HG03439 (cell line): ENCODE measurements around the gene VTI1A.

ENCODE experiments used
- ATAC-seq: cut with Tn5 transposase; IDR thresholded peaks from one replicate; pipeline ENCODE4 v1.9.1; 2021; ENCODE audit warnings: mild to moderate bottlenecking, moderate library complexity; ENCODE audit not compliant: unreplicated experiment

VTI1A gene

GRCh38 chr10:112502536-112502935 is 55.5 kb downstream of the VTI1A start:
- ATAC-seq, result no peak

DNA sequence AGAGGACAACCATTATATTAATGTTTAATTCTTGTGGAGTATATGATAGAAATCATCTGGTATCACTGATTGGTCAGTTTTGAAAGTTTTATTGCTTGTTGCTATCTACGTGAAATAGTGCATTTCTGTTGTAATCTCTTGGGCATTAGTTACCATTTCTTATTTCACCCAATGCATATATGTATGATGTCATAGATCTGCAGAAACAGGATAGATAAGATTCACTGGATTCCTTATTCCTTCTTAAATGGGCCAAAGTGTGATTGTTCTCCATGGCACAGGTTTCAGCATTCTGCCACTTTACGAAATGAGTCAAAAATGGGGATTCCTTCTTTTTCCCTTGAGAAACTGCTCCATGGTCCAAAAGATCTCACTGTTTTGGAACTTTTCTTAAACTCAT is 56.6 kb downstream of the VTI1A start:
- ATAC-seq, result no peak

- no peak for ATAC-seq
Measured at GRCh38 chr10:112507046-112507445, 60.0 kb downstream of the VTI1A start.

DNA sequence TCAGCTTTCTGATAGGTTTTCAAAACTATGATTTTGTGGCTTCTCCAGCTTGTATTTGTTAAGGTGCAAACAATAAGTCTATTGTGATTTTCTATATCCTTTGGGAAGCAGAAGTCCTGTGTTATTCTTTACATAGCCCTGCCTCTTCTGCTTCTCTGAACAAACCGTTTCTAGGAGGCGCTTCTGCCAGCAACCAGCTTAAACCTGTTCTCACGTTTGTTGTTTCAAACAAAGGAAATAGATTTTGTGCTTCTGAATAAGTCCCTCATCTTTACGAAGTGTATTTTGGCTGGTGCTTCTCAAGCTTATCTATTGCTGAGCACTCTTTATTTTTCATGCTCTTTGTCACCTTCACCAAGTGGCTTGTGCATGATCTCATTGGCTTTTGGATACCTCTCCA is 61.0 kb downstream of the VTI1A start:
- ATAC-seq, result no peak

GRCh38 chr10:112509558-112510291 is 62.7 kb downstream of the VTI1A start:
- no peak for ATAC-seq

DNA sequence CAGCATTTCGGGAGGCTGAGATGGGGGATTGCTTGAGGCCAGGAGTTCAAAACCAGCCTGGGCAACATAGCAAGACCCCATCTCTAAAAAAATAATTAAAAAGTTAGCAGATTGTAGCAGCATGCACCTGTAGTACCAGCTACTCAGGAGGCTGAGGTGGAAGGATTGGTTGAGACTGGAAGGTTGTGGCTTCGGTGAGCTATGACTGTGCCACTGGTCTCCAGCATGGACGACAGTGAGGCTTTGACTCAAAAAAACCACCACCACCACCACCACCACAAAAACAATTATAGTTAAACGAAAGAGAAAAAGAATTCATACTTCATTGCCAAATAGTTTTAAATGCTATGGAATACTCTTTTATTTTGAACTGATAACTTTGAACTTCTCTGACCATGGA is 63.4 kb downstream of the VTI1A start:
- ATAC-seq, result no peak

GRCh38 chr10:112512294-112512693 is 65.3 kb downstream of the VTI1A start:
- ATAC-seq, result no peak

DNA sequence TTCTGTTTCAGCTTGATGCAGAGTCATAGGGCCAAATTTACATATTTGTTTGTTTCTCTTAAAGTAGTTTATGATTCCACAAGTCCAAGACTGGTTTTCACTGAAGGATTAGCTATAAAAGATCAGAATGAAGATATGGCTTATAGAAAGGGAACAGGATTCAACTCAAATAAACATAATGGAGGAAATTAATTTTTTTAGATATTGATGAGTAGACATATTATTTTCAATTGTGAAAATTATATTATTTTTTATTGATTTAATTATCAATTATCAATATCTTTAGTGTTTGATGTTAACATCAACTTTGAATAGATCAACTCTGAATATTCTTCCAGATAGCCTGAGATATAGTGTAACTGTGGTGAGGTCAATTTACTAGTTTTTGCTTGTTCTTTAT is 68.1 kb downstream of the VTI1A start:
- no peak for ATAC-seq

DNA sequence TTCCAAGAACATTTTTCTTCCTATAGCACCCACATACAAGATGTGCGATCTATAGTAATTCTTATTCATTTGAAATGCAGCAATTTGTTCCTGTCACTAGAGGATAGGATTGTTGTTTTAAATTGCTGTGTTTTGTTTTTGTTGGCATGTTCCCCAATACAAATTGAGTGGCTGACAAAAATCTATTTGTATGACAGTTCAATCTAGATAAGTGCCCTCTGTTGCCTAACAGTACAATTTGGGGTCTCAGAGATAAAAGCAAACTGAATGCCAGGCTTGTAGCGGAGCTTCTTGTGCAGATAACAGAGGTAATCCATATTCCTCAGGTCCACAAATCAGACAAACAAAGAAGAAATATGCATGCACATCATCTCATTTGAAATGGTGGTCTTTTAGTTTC is 68.8 kb downstream of the VTI1A start:
- ATAC-seq, result no peak

- ATAC-seq, result no peak
Measured at GRCh38 chr10:112517451-112517862, 70.4 kb downstream of the VTI1A start.

DNA sequence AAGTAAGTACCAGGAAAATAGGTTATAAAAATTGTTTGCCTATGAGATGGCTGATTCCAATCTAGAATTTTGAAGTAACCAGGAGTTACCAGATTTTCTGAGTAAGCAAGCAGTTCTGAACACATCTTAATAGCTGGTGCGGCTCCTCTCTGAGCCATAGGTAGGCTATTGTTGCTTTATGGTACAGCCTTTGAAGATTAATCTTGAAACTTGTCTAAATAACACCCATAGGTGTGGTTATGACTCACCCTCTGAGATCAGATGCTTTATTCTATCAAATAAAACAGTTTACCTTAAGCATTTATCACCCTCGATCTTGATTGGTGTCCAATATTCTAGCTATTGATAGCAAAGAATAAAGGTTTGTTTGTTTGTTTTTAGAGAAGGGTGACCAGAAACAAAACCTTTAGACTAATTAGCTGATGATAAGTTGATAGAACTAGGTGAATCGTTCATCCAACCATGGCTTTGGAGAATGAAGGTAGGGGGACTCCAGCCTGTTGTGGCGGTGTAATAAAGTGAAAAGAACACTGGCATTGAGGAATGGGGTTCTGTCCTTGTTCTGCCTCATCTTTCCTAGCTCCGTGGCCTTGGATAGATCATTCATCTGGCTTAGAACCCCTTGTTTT is 72.2 kb downstream of the VTI1A start:
- peak; percentile 66 for ATAC-seq

DNA sequence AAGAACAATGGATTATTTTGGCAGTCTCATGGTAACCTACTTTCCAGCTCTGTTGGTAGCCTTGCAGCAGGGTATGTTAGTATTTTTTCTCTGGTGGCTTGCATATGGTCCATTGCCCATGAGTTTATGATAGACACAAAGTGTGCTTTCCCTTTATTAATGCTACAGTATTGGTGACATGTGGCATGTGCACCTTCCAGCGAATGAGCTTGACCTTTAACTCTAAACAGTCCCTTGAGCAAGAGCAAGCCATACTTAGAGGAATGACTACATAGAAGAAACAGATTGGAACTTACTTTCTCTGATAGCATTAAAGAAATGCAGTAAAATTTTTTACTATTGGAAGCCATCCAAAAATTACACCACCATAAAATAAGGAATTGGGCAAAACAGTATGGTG is 73.9 kb downstream of the VTI1A start:
- no peak for ATAC-seq

DNA sequence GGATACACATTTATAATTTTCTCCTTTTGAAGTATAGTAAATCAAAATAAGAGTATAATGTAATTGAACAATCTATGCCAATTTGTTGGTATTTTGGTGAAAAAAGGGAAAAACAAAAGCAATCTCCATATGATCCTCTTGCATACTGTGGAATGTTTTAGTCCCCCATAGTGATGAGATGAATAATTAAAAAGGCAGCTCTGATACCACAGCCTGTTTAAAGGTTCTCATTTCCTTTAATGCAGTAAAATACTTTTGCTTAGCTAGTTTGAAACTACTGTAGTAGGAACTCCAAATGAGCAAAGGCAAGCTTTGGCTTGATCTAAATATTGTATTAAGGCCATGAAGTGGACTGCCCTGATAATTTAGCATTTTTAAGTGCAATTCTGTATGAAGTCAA is 77.6 kb downstream of the VTI1A start:
- ATAC-seq, result no peak

DNA sequence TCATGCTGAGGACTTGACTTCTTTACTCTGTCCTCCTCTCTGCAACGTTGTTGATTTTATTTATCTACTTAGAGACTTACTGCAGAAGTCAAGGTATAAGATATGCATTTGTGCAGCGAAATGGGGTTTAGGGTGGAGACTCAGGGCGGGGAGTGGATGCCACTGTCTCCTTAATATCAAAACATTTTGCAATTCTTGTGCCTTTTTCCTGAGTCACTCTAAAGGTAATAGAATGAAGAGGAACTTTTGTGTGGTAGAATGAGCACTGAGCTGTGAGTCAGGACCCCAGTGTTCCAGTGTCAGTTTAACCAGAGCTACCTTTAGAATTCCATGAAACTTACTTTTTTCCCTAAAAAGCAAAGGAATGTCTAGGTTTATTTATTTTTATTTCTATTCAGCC is 78.2 kb downstream of the VTI1A start:
- no peak for ATAC-seq

DNA sequence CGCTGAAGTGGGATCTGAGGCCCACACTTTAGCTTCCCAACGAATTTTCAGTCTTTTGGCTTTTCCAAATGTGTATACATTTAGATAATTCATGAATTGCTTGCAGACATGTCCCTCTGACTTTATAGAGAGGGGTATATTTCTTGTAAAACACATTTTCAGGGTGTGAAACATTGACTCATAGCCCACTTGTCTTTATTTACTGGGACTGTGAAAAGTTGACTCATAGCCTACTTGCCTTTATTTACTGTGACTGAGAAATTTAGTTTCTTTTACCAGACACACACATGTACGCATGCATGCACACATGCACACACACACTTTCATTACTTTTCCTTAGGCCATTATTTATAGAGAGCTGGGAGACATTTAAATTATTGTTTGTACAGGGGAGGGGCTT is 79.1 kb downstream of the VTI1A start:
- peak; percentile 84 for ATAC-seq

DNA sequence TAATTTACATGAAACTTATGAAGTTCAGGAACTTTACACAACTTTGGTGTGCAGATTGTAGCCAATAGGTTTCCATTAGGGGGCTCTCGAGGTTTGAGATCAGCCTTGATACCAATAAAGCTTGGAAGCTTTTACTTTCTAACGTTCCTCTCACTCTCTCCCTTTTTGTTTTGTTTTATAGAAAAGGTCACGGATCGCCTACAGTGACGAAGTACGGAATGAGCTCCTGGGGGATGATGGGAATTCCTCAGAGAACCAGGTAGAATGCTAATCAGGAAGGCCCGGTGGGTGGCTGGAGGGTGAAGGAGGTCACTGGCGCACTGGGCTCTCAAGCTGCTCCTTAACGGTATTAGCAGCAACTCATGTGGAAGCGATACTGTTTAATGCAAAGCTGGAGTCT is 79.9 kb downstream of the VTI1A start:
- no peak for ATAC-seq

DNA sequence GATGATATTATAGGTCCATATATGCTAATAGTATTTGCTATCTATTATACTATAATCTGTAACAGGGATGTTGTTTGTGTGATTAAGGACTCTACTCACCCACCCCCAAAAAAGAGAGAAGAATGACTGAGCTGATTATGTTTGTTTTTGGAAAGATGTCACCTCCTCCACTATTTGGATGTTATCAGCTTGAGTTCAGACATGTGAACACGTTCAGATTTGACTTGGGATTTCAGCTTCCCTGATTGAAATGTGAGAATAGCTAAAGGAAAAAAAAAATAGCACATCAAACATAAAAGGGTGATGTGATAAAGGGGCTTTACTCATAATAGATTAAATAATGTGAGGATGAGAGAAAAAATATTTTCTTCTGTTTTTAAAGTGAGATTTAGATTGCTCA is 81.2 kb downstream of the VTI1A start:
- no peak for ATAC-seq

DNA sequence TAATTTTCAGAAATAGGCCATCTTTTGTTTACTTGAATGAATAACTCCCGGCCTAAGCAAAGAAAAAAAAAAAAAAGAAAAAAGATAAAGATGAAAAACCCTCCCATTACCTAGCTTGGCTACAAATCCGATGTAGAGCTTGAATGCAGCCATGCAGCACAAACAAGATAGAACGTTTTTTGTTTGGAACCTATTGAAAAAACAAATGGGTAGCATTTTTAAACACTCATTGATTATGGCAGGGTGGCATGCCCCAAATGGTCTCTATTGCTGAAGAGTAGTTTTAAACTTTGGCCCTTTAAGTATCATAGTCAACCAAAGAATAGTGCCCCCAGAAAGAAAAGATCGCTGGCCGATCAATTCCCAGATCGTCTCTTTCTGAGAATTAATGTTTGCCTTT is 84.4 kb downstream of the VTI1A start:
- no peak for ATAC-seq

DNA sequence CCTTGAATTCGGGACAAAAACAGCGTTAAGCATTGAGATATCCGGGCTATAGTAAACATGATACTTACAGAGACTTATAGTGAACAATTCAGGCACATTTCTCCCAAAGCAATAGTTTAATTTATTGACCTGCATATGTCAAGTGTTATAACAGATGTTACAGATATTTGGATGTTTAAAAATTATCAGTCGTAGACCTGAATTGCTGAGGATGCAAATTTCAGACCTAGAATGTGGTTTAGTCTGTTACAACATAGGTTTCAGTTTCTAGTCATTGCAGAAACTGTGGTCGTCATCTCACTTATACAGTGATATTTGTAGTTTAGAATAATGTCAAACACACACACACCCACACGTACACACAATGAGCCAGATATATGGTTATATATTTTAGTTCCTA is 85.2 kb downstream of the VTI1A start:
- ATAC-seq, result peak; percentile 99

DNA sequence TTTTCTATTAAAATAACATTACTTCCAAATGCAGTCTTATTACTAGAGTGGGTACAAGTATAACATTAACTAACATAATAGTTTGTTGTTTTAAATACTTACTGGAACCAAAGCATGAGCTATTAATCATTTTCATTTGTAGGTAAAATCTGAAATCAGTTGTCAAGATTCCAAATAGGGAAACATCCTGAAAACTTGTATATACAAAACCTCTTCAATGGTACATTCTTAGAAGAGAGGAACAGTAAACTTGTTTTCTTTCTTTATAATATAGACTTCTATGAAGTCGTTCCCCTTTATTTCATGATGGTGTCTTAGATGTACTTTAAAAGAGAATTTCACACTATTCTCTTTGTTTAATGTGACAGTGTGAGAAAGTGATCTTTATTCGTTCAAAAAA is 85.9 kb downstream of the VTI1A start:
- ATAC-seq, result no peak

DNA sequence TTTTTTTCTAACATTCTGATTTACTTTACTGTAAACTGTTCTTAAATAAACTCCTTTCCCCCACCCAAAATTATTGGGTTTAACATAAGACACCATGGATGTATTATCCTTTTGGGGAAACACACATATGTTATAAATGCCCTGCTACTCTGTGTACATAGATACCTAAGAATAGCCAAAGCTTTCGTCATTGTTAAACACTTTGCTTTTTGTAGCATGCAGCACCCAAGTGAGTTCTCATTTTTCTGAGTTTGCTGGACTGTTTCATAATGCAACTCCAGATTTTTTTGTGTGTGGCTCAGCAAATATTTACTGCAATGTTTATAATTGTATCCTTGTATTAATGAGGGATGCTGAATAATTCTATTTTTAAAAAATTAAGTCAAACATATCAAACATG is 86.9 kb downstream of the VTI1A start:
- no peak for ATAC-seq

- peak; percentile 39 for ATAC-seq
Measured at GRCh38 chr10:112535531-112535951, 88.5 kb downstream of the VTI1A start.

DNA sequence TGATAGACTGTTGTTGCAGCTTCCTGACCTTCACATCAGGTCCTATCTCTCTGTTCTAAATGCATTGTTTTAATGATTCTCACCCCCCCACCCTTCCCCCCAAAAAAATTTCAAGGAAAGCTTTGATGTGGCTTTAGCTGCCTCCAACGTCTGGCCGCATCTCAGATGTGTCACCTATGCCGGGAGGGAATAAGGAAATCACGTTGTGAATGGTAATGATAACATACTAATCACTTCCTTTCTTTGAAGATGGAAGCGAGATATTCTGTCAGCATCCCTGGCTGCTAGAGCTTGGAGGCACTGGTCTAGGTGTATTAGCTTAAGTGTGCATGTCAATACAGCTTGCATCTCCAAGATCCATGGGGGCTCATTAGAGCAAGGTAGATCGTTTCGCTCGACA is 89.6 kb downstream of the VTI1A start:
- no peak for ATAC-seq
